Mesothelial cell of epicardium (in vitro differentiated cells): ENCODE results near the gene TGFBR3. TPM values are rescaled to one million over a fixed set of nuclear protein-coding genes. Genes with fewer than 3 reads are reported as not detected.

ENCODE experiments used
- DNase-seq, 2 experiments: peaks; one replicate each; pipeline ENCODE4 v3.0.0; 2021; ENCODE audit warnings: low spot score in 2 of 2; ENCODE audit not compliant: unreplicated experiment in 2 of 2
- H3K27ac Mint-ChIP-seq: 2 replicates; pipeline ENCODE4 v1.8.0; 2021; ENCODE audit warnings: mixed read lengths
- H3K27me3 Mint-ChIP-seq: 2 replicates; pipeline ENCODE4 v1.8.0; 2021; ENCODE audit warnings: low read depth, mixed read lengths
- H3K36me3 Mint-ChIP-seq: 2 replicates; pipeline ENCODE4 v1.8.0; 2021; ENCODE audit warnings: mixed read lengths
- H3K4me1 Mint-ChIP-seq: 2 replicates; pipeline ENCODE4 v1.8.0; 2021; ENCODE audit warnings: mixed read lengths
- H3K4me3 Mint-ChIP-seq: 2 replicates; pipeline ENCODE4 v1.8.0; 2021; ENCODE audit warnings: mild to moderate bottlenecking, moderate library complexity, mixed read lengths
- H3K9me3 Mint-ChIP-seq: 2 replicates; pipeline ENCODE4 v1.8.0; 2021; ENCODE audit warnings: mixed read lengths
- CTCF ChIP-seq: fragments of 200-600 bp; sonication (generic); IDR thresholded peaks from one replicate; pipeline ENCODE4 v1.5.0; 2021; ENCODE audit warnings: antibody characterized with exemption; ENCODE audit not compliant: unreplicated experiment
- total RNA-seq: library from RNA; stranded (reverse); gene quantifications from 3 replicates; pipeline ENCODE4 v1.2.1, GENCODE V29; 2021

The TGFBR3 gene
- total RNA-seq, 1 donor from 2014 or later, result 20.7 TPM

DNA sequence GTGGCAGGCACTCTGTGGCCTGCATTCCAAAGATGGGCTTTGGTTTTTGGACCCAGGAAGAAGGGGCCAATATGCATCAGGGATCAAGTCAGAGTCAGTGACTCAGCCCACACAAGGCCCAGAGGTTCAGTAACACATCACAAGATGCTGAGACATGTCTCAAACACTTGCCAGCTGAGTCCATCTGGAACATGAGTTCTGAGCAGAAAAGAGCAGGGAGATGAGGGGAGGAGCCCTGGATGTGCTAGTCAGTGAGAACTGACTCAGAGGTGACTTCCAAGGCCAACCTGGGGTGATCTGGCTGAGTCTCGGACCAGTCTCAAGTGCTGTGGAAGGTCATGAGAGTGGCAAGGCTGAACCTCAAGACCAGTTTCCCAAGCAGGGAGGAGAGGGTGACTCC, 235.2 kb downstream of the TGFBR3 start:
- H3K27me3 Mint-ChIP-seq, result peaks cover 5% of the 10 kb centered on the region
- H3K36me3 Mint-ChIP-seq, result no peaks in the 10 kb centered on the region
- no peaks in the 10 kb centered on the region for H3K9me3 Mint-ChIP-seq
- TF ChIP-seq CTCF, result no peak
- peaks cover 19% of the 10 kb centered on the region for H3K4me1 Mint-ChIP-seq
- H3K27ac Mint-ChIP-seq, result no peak overlapping the region
- no peak for DNase-seq
- H3K4me3 Mint-ChIP-seq, result no peak overlapping the region

DNA sequence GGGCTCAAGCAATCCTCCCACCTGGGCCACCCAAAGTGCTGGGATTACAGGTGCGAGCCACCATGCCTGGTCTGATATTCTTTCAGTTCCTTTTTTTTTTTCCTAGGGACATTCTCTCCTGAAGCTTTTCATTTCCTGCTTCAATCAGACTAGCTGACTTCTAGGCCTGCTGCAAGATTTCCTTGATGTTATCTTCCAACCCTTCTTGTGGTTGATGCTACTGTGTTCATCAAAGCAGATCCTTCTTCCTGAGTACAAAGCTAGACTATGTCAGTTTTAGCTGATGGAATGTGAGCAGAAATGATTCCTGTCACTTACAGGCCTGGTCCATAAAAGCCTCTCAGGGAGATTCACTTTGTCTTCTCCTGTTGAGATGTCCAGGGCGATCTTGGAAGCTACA, 238.9 kb downstream of the TGFBR3 start:
- Mint-ChIP-seq H3K27me3 (peaks cover 1% of the 10 kb centered on the region), H3K4me1 (peaks cover 16% of the 10 kb centered on the region), H3K36me3 (no peaks in the 10 kb centered on the region), H3K4me3 (no peak overlapping the region), H3K9me3 (peaks cover 4% of the 10 kb centered on the region), H3K27ac (no peak overlapping the region)
- DNase-seq, result no peak
- no peak for TF ChIP-seq CTCF

- H3K4me3 Mint-ChIP-seq, result no peak overlapping the region
Observed at GRCh38 chr1:91645031-91645430, 240.9 kb downstream of the TGFBR3 start.

GRCh38 chr1:91643431-91643830, 242.5 kb downstream of the TGFBR3 start:
- no peak overlapping the region for H3K4me3 Mint-ChIP-seq
- H3K9me3 Mint-ChIP-seq, result peaks cover 17% of the 10 kb centered on the region
- no peaks in the 10 kb centered on the region for H3K36me3 Mint-ChIP-seq
- H3K27ac Mint-ChIP-seq, result no peak overlapping the region
- H3K27me3 Mint-ChIP-seq, result peaks cover 1% of the 10 kb centered on the region
- TF ChIP-seq CTCF, result no peak
- no peaks in the 10 kb centered on the region for H3K4me1 Mint-ChIP-seq
- DNase-seq, result no peak

More at GRCh38 chr1:91645031-91645430, 240.9 kb downstream of the TGFBR3 start:
- no peak overlapping the region for H3K27ac Mint-ChIP-seq
- H3K4me1 Mint-ChIP-seq, result no peaks in the 10 kb centered on the region
- no peak for DNase-seq
- H3K36me3 Mint-ChIP-seq, result no peaks in the 10 kb centered on the region
- H3K27me3 Mint-ChIP-seq, result peaks cover 1% of the 10 kb centered on the region
- H3K9me3 Mint-ChIP-seq, result peaks cover 13% of the 10 kb centered on the region
- no peak for TF ChIP-seq CTCF

GRCh38 chr1:91640877-91641526, 244.9 kb downstream of the TGFBR3 start:
- DNase-seq, result no peak
- Mint-ChIP-seq H3K36me3 (no peaks in the 10 kb centered on the region), H3K27ac (no peak overlapping the region), H3K27me3 (peaks cover 1% of the 10 kb centered on the region), H3K4me1 (no peaks in the 10 kb centered on the region), H3K9me3 (peaks cover 17% of the 10 kb centered on the region), H3K4me3 (no peak overlapping the region)
- TF ChIP-seq CTCF, result no peak
